ENCODE data around the gene HOXD1. TPM values are rescaled to one million over a fixed set of nuclear protein-coding genes. Genes with fewer than 3 reads are reported as not detected.

Gene HOXD1
- total RNA-seq, 1 donor from 2014 or later = not detected

DNA sequence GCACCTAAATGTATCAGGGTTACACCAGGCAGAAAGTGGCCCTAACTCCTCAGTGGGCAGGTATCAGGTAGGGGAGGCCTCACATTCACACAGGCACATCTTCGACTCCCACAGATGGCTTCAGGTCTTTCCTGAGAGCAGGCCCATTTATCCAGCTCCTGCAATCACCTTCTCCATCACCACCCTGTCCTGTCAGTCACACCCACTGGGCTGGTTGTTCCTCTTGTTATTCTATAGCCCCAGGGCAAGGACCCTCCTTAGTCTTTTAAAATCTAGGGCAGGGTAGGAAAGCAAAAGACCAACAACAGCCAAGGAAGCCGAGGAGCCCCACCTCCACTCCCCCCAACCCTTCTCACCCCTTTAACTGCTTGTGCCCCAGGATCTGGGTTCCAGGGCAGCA, 46.2 kb upstream of the HOXD1 start:
- H3K27me3 Mint-ChIP-seq (ENCODE audit: low read depth) = peaks cover 86% of the 10 kb centered on the region
- H3K4me3 Mint-ChIP-seq (ENCODE audit: unreplicated experiment) = no peak overlapping the region
- H3K36me3 Mint-ChIP-seq (ENCODE audit: low read depth) = peaks cover 6% of the 10 kb centered on the region
- TF ChIP-seq, protein P1, sequence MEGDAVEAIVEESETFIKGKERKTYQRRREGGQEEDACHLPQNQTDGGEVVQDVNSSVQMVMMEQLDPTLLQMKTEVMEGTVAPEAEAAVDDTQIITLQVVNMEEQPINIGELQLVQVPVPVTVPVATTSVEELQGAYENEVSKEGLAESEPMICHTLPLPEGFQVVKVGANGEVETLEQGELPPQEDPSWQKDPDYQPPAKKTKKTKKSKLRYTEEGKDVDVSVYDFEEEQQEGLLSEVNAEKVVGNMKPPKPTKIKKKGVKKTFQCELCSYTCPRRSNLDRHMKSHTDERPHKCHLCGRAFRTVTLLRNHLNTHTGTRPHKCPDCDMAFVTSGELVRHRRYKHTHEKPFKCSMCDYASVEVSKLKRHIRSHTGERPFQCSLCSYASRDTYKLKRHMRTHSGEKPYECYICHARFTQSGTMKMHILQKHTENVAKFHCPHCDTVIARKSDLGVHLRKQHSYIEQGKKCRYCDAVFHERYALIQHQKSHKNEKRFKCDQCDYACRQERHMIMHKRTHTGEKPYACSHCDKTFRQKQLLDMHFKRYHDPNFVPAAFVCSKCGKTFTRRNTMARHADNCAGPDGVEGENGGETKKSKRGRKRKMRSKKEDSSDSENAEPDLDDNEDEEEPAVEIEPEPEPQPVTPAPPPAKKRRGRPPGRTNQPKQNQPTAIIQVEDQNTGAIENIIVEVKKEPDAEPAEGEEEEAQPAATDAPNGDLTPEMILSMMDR (IDR thresholded peaks at IDR 0.05) = no peak
- no peaks in the 10 kb centered on the region for H3K4me1 Mint-ChIP-seq (ENCODE audit: low read depth)
- H3K9me3 Mint-ChIP-seq (ENCODE audit: low read depth) = peaks cover 9% of the 10 kb centered on the region
- no peak for DNase-seq (ENCODE audit: low spot score)
- H3K27ac Mint-ChIP-seq (ENCODE audit: unreplicated experiment) = no peak overlapping the region

DNA sequence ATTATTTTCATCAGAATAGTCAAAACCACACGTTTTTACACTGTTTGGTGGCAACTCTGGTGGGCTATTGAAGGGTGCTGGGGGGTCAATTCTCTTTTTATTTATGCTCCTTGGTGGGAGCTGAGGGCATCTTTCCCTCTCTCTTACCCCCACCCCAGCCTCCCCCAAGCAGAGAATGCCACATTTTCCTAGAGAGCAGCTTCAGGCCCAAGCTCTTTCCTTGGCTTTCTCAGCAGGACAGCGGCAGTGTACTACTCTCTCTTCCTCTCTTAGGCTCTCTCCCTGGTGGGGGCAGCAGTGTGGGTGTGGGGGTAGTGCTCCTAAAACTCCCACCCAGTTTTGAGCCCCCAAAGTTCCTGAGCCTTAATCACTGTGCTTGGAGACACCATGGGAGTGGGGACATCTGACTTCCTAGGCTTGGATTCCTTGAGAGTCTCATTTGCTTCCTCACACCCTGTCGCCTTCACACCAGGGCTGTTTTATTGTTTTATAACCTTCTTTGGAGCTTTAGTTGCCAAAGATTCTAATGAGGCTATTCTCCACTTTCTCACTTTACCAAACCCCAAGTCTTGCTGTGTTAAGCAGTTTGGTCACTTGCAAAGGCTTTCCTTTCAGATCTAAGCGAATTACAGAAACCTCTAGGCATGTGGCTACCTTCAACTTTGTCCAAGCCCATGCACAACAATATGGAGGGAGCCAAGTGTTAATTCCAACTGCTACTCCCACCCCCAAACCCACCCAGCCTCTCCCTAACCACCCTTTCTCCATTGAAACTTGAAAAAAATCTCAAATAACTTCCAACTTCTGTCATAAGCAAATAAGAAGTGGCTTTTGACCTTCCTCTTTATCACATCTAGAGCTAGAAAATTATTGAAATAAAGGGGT, 43.1 kb upstream of the HOXD1 start:
- peaks cover 89% of the 10 kb centered on the region for H3K27me3 Mint-ChIP-seq (ENCODE audit: low read depth)
- DNase-seq (ENCODE audit: low spot score) = no peak
- no peaks in the 10 kb centered on the region for H3K9me3 Mint-ChIP-seq (ENCODE audit: low read depth)
- no peak overlapping the region for H3K4me3 Mint-ChIP-seq (ENCODE audit: unreplicated experiment)
- H3K36me3 Mint-ChIP-seq (ENCODE audit: low read depth) = no peaks in the 10 kb centered on the region
- TF ChIP-seq, protein P1 (IDR thresholded peaks at IDR 0.05) = no peak
- H3K4me1 Mint-ChIP-seq (ENCODE audit: low read depth) = no peaks in the 10 kb centered on the region
- H3K27ac Mint-ChIP-seq (ENCODE audit: unreplicated experiment) = no peak overlapping the region

DNA sequence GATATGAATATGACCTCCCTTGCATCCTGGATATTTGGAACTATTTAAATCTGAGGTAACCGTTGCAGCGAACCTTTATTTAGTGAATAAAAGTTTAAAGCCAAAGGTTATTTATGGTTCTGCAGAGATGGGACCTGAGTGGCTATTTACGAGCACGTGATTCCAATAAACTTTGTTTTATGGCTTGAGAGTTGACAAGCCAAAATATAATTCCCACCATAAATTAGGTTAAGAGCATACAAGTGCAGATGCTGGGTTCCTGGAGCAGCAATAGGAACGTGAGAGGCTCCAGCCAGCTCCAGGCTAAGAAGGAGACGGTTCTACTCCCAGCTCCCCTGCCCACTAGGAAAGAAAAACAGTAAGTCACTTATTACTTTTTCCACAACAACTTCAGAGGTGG, 42.4 kb upstream of the HOXD1 start:
- H3K9me3 Mint-ChIP-seq (ENCODE audit: low read depth) = no peaks in the 10 kb centered on the region
- H3K4me3 Mint-ChIP-seq (ENCODE audit: unreplicated experiment) = no peak overlapping the region
- H3K27me3 Mint-ChIP-seq (ENCODE audit: low read depth) = peaks cover 92% of the 10 kb centered on the region
- H3K36me3 Mint-ChIP-seq (ENCODE audit: low read depth) = no peaks in the 10 kb centered on the region
- TF ChIP-seq, protein P1 (IDR thresholded peaks at IDR 0.05) = no peak
- no peaks in the 10 kb centered on the region for H3K4me1 Mint-ChIP-seq (ENCODE audit: low read depth)
- H3K27ac Mint-ChIP-seq (ENCODE audit: unreplicated experiment) = no peak overlapping the region
- no peak for DNase-seq (ENCODE audit: low spot score)

GRCh38 chr2:176146645-176147044, 41.8 kb upstream of the HOXD1 start:
- TF ChIP-seq, protein P1 (IDR thresholded peaks at IDR 0.05) = no peak
- Mint-ChIP-seq H3K4me3 (ENCODE audit: unreplicated experiment) (no peak overlapping the region), H3K9me3 (ENCODE audit: low read depth) (no peaks in the 10 kb centered on the region), H3K27me3 (ENCODE audit: low read depth) (peaks cover 91% of the 10 kb centered on the region), H3K36me3 (ENCODE audit: low read depth) (no peaks in the 10 kb centered on the region), H3K27ac (ENCODE audit: unreplicated experiment) (no peak overlapping the region), H3K4me1 (ENCODE audit: low read depth) (no peaks in the 10 kb centered on the region)
- DNase-seq (ENCODE audit: low spot score) = no peak

GRCh38 chr2:176147210-176147799, 41.2 kb upstream of the HOXD1 start:
- no peak overlapping the region for H3K27ac Mint-ChIP-seq (ENCODE audit: unreplicated experiment)
- no peak for DNase-seq (ENCODE audit: low spot score)
- TF ChIP-seq, protein P1 (IDR thresholded peaks at IDR 0.05) = no peak
- H3K4me1 Mint-ChIP-seq (ENCODE audit: low read depth) = no peaks in the 10 kb centered on the region
- H3K27me3 Mint-ChIP-seq (ENCODE audit: low read depth) = peaks cover 87% of the 10 kb centered on the region
- no peaks in the 10 kb centered on the region for H3K36me3 Mint-ChIP-seq (ENCODE audit: low read depth)
- H3K9me3 Mint-ChIP-seq (ENCODE audit: low read depth) = no peaks in the 10 kb centered on the region
- H3K4me3 Mint-ChIP-seq (ENCODE audit: unreplicated experiment) = no peak overlapping the region
